NCI-H2196 (cell line): ENCODE measurements around the gene DPCD.

Source experiments
- DNase-seq: peaks from one replicate; lab custom pipeline; 2025; ENCODE audit not compliant: unreplicated experiment; lab: John Stamatoyannopoulos, UW

Gene DPCD

GRCh38 chr10:101567165-101568006 is 20.7 kb upstream of the DPCD start:
- DNase-seq: no peak

- DNase-seq: no peak
Observed at GRCh38 chr10:101568054-101568745, 19.9 kb upstream of the DPCD start.

DNA sequence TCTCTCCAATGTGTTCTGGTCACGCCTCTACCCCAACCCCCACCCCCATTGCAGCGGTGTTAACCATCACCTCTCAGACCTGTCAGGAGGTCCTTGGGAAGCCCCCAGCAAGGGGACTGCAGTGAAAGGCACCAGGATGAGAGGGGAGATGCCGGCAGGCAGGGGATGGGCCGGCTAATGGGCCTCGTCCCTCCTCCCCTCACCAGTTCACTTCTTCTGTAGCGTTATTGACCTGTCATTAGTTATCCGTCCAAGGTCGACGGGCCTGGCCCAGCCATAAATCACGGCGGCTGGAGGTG is 18.8 kb upstream of the DPCD start:
- DNase-seq: no peak

DNA sequence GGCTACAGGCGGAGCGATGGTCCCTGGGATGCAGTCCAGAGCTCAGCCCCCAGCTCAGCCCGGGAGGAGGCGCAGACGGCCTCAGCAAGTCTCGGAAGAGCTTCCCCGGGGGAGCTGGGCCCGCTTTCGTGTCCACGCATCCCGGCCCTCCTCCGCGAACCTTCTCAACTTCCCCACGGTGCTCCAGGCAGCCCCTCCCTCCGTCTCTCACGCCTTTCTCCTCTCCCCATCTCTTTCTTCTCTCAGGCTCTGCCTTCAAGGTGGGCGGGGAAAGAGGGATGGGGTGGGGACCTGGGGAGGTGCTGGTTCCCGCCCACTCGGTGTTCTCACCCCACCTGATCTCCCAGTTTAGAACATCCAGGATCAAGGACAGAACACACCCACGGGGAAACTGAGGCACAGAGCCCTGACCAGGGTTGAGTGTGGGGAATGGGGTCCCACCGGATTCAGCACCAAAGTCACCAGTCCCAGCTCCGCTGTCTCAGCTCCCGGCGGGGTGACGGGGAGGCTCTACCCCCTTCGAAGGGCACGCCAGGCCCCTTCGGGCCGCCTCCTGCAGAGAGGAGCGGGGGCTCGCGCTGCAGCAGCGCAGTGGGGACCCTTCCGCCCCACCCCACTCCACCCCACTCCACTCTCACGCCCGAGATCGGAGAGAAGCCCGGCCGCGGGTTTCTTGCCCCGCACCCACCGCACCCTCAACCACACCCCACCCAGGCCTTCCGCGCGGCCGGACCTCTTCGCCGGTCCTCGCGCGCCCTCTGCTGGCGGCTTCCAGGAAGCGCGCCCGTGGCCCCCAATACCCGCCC is 18.3 kb upstream of the DPCD start:
- DNase-seq: peak; percentile 48

DNA sequence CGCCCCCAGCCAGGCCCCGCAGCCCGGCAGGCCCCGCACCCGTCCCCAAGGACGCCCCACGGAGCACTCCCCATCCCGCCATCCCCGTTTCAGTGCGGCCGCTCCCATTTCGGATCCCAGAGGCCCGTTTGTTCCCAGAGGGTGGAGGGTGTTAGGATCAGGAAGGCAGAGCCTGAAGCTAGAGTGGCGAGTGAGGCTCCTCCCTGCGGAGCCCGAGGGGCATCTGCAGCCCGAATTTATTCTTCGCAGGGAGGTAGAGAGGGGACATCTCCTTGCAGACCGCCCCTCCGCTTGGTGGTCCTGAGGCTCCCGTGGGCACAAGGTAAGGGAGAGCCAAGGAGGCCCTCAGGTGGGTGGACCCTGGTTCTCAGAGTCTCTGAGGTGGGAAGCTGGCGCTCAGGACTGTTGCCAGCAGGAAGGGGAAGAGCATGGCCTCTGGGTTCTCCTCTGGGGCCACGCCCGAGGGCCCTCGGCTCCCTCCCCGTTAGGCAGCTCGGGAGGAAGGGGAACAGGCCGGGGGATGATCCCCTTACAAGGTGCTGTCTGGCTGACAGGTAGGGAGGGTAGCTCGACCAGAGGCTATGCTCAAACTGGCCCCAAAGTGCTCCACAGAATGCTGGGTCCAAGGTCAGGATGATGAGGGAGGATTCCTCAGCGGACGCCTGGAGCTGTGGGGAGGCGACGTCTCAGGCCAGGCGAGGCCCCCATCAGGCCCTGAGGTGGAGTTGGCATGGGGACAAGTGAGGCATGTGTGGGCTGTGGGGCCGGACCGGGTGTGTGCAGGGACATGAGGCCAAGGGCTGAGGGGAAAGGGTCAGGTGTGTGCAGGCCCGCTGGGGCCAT is 17.5 kb upstream of the DPCD start:
- DNase-seq: no peak

GRCh38 chr10:101571271-101571925 is 16.7 kb upstream of the DPCD start:
- DNase-seq: no peak

GRCh38 chr10:101572126-101572525 is 16.0 kb upstream of the DPCD start:
- DNase-seq: no peak

GRCh38 chr10:101572785-101573184 is 15.3 kb upstream of the DPCD start:
- no peak for DNase-seq

DNA sequence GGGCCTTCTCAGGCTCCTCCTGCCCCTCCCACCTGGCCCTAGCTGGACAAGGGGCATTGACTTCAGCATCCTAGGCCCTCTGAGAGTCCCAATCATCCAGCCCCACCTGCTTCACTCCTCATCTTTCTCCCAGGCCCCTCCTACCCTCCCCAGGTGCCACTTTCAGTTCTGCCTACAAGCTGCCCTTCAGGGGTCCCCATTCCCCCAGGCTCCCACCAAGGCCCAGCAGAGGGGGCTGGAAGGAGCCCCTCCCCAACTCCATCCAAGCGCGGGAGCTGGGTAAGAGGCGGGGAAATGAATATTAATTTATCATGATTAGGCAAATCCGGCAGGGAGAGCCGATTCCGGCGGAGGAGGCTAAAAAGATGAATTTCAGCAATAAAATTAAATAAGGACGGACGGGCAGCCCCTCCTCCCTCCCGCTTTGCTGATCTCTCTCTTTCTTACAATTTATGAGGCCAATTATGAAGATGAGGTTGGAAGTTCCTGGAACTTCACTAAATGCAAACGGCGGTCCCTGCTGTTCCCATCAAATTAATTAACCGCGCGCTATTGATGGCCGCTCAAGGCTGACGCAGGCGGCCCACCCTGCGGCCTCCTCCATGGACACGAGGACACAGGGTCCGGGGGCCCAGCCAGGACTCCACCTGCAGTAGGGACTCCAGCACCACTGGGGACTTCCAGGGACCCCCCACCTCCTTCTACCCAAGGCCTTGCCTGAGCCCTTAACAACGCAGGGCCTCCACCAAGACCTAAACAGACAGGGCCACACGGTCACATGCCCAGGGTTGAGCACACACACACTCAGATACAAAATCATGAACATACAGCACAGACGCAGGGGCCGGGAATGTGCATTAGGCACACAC is 14.0 kb upstream of the DPCD start:
- DNase-seq: no peak

- DNase-seq: no peak
Observed at GRCh38 chr10:101575091-101575490, 13.0 kb upstream of the DPCD start.

DNA sequence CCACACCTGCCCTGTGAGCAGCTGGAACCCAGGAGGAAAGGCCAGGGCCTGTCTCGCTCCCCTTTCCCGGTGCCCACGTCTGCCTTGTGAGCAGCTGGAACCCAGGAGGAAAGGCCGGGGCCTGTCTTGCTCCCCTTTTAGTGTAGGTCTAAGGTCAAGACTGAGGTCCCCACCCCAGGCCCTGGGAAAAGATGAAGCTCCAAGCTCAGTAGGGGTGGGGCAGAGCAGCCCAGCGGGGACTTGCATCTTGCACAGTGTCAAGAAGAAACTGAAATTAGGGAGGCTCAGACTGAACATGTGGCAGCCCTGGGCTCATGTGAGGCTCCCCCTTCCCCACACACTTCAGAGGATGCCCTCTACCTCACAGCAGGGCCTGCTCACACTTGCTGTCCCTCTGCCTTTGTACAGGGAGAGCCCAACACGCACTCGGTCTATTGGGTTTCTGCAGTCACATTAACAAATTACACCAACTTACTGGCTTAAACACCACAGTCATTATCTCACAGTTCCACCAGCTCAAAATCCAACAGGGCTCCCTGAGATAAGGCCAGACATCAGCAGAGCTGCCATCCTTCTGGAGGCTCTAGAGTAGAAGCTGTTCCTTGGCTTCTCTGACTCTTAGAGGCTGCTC is 12.4 kb upstream of the DPCD start:
- no peak for DNase-seq

GRCh38 chr10:101576211-101576863 is 11.8 kb upstream of the DPCD start:
- DNase-seq: no peak

- no peak for DNase-seq
Observed at GRCh38 chr10:101577121-101577871, 10.8 kb upstream of the DPCD start.

GRCh38 chr10:101578192-101578591 is 9.9 kb upstream of the DPCD start:
- no peak for DNase-seq

- DNase-seq: no peak
Observed at GRCh38 chr10:101578803-101579515, 9.2 kb upstream of the DPCD start.

GRCh38 chr10:101579516-101579870 is 8.6 kb upstream of the DPCD start:
- DNase-seq: no peak
